Vagina (tissue), 2 donors: ENCODE data around the gene ANKRD61. TPM values are rescaled to one million over a fixed set of nuclear protein-coding genes. Genes with fewer than 3 reads are reported as not detected.

Experiments used
- DNase-seq, 2 donors: peaks; one replicate each; pipeline ENCODE4 v3.0.0-alpha.2; 2017; ENCODE audit errors: extremely low spot score in 2 of 2
- H3K27ac ChIP-seq: fragments of 200-600 bp; sonication (generic); one replicate; pipeline ENCODE4 v1.5.1; 2019
- H3K27me3 ChIP-seq: fragments of 200-600 bp; sonication (generic); one replicate; pipeline ENCODE4 v1.5.1; 2019
- H3K36me3 ChIP-seq, 2 donors: fragments of 200-600 bp; sonication (generic); one replicate each; pipeline ENCODE4 v1.5.1; 2017 to 2019
- H3K4me1 ChIP-seq: fragments of 200-600 bp; sonication (generic); one replicate; pipeline ENCODE4 v1.5.1; 2019
- H3K4me3 ChIP-seq, 2 donors: fragments of 200-600 bp; sonication (generic); 1 replicate in 1 of 2; 2 replicates in 1 of 2; pipeline ENCODE4 v1.5.1; 2016 to 2019
- H3K9me3 ChIP-seq: fragments of 200-600 bp; sonication (generic); one replicate; pipeline ENCODE4 v1.5.1; 2019
- POLR2A ChIP-seq, 2 donors: fragments of 450-650 bp; IDR thresholded peaks; one replicate each; pipeline ENCODE4 v1.6.1; 2017; ENCODE audit warnings: antibody characterized with exemption in 2 of 2, mild to moderate bottlenecking in 2 of 2, moderate library complexity in 2 of 2
- POLR2AphosphoS5 ChIP-seq, 2 donors: sonication (generic); formaldehyde crosslinking; IDR thresholded peaks; one replicate each; pipeline ENCODE4 v1.9.0; 2017; ENCODE audit warnings: antibody characterized with exemption in 2 of 2, mild to moderate bottlenecking in 2 of 2, low read depth in 1 of 2; ENCODE audit not compliant: insufficient read depth in 1 of 2
- intact Hi-C: fragments of 100-400 bp; cut with DNase I; formaldehyde crosslinking; loops from one replicate; pipeline ENCODE4 v1.15.1; 2023
- total RNA-seq: library from RNA; depleted of rRNA; stranded (reverse); fragments of >200 nt; gene quantifications from one replicate; pipeline ENCODE4 v1.2.3, GENCODE V29; 2016
- TF ChIP-seq, protein P1 (sequence below), 3 experiments: fragments of 450-650 bp in 2 of 3; fragments of 200-600 bp in 1 of 3; sonication (generic) in 1 of 3; IDR thresholded peaks; one replicate each; pipeline ENCODE4 v1.5.1; 2017 to 2019; ENCODE audit warnings: antibody characterized with exemption in 3 of 3, mild to moderate bottlenecking in 2 of 3, moderate library complexity in 2 of 3

ANKRD61 gene
- total RNA-seq, 1 donor from 2014 or later = not detected

DNA sequence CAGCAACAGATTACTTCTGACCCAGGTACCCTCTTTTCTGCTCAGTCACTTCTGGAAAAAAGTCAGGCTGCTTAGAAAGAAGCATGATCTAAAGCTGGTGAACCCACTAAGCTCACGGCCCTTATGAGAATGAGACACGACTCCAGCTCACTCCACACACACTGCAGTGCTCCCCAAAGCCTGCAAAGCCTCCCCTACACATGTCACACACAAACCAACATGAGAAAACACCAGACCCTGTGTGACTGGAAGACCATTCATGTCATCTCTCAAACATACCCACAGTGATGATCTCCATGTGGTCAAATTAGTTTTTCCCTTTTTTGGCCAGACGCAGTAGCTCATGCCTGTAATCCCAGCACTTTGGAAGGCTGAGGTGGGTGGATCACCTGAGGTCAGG lies 391 bp downstream of the ANKRD61 start:
- no peak for DNase-seq
- intact Hi-C loops = no loop called here
- Histone ChIP-seq H3K36me3 (peaks cover 0 to 59% of the 10 kb centered on the region in 2 donors), H3K4me1 (no peaks in the 10 kb centered on the region), H3K27ac (no peak overlapping the region), H3K4me3 (no peak overlapping the region), H3K9me3 (no peaks in the 10 kb centered on the region), H3K27me3 (no peaks in the 10 kb centered on the region)
- TF ChIP-seq, protein P1, sequence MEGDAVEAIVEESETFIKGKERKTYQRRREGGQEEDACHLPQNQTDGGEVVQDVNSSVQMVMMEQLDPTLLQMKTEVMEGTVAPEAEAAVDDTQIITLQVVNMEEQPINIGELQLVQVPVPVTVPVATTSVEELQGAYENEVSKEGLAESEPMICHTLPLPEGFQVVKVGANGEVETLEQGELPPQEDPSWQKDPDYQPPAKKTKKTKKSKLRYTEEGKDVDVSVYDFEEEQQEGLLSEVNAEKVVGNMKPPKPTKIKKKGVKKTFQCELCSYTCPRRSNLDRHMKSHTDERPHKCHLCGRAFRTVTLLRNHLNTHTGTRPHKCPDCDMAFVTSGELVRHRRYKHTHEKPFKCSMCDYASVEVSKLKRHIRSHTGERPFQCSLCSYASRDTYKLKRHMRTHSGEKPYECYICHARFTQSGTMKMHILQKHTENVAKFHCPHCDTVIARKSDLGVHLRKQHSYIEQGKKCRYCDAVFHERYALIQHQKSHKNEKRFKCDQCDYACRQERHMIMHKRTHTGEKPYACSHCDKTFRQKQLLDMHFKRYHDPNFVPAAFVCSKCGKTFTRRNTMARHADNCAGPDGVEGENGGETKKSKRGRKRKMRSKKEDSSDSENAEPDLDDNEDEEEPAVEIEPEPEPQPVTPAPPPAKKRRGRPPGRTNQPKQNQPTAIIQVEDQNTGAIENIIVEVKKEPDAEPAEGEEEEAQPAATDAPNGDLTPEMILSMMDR (IDR thresholded peaks at IDR 0.05) = no peak
- TF ChIP-seq POLR2A (IDR thresholded peaks at IDR 0.05) (no peak), POLR2AphosphoS5 (IDR thresholded peaks at IDR 0.05; ENCODE audit: insufficient read depth in 1 of 2, low read depth in 1 of 2) (no peak)

DNA sequence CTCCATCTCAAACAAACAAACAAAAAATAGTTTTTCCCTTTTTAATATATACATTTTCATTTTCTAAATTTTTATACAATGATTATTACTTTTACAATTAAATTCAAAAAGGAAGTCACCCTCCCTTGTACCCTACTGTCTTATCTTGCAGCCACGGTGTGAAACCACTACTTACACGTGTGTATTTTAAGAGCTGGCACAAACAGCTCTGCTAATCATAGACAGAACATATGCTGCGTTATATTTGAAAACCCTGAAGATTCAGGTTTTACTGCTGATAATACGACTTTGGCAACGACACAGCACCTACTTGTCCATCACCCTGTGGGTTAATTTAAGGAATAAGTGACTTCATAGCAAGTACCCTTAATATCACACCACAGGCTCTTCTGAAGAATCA lies 991 bp downstream of the ANKRD61 start:
- H3K36me3 ChIP-seq = peaks cover 0 to 53% of the 10 kb centered on the region in 2 donors
- no peak overlapping the region for H3K4me3 ChIP-seq
- no peak overlapping the region for H3K27ac ChIP-seq
- H3K4me1 ChIP-seq = no peaks in the 10 kb centered on the region
- no peaks in the 10 kb centered on the region for H3K27me3 ChIP-seq
- intact Hi-C loops = no loop called here
- TF ChIP-seq POLR2A (IDR thresholded peaks at IDR 0.05) (no peak), POLR2AphosphoS5 (IDR thresholded peaks at IDR 0.05; ENCODE audit: insufficient read depth in 1 of 2, low read depth in 1 of 2) (no peak)
- TF ChIP-seq, protein P1 (IDR thresholded peaks at IDR 0.05) = no peak
- DNase-seq = no peak
- no peaks in the 10 kb centered on the region for H3K9me3 ChIP-seq

DNA sequence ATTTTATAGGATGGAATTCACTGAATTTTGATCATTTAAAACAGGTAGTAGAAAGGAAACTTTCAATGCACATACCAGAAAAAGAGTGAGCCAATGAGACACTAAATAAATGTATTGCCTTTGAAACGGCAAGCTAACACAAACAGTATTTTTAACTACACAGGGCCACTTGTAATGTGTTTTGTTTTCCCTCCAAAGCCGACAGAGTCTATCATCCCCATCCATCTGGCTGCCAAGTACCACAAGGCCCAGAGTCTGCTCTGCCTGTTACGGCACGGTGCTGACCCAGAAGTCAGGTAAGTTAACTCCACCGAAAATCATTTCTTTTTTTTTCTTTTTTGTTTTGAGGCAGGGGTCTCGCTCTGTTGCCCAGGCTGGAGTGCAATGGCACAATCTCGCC lies 1.5 kb downstream of the ANKRD61 start:
- Histone ChIP-seq H3K27ac (no peak overlapping the region), H3K36me3 (peaks cover 0 to 49% of the 10 kb centered on the region in 2 donors), H3K4me1 (no peaks in the 10 kb centered on the region), H3K4me3 (no peak overlapping the region), H3K27me3 (no peaks in the 10 kb centered on the region), H3K9me3 (no peaks in the 10 kb centered on the region)
- DNase-seq = no peak
- intact Hi-C loops = no loop called here
- no peak for TF ChIP-seq POLR2AphosphoS5 (IDR thresholded peaks at IDR 0.05; ENCODE audit: insufficient read depth in 1 of 2, low read depth in 1 of 2)
- TF ChIP-seq, protein P1 (IDR thresholded peaks at IDR 0.05) = no peak

DNA sequence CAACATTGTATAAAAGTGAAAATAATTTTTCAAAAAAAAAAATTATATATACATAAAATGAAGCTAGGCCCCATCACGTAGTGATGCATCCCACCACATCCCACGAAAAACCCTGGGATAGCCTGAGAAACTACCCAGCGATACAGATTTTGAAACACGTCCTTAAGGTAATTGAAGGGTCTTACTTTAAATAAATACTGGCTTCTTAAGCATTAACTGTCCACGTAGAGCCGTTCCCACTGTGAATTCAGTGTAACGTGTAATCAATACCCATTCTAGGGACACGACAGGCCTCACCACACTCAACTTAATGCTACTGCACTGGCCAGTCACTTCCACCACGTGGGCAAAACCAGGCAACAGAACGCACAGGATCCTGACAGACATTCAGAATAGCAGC lies 4.0 kb downstream of the ANKRD61 start:
- DNase-seq = no peak
- no peaks in the 10 kb centered on the region for H3K27me3 ChIP-seq
- H3K27ac ChIP-seq = no peak overlapping the region
- TF ChIP-seq POLR2AphosphoS5 (IDR thresholded peaks at IDR 0.05; ENCODE audit: insufficient read depth in 1 of 2, low read depth in 1 of 2) (no peak), POLR2A (IDR thresholded peaks at IDR 0.05) (no peak)
- TF ChIP-seq, protein P1 (IDR thresholded peaks at IDR 0.05) = no peak
- H3K4me3 ChIP-seq = no peak overlapping the region
- no peaks in the 10 kb centered on the region for H3K9me3 ChIP-seq
- H3K4me1 ChIP-seq = no peaks in the 10 kb centered on the region
- H3K36me3 ChIP-seq = peaks cover 0 to 58% of the 10 kb centered on the region in 2 donors
- intact Hi-C loops = no loop called here

DNA sequence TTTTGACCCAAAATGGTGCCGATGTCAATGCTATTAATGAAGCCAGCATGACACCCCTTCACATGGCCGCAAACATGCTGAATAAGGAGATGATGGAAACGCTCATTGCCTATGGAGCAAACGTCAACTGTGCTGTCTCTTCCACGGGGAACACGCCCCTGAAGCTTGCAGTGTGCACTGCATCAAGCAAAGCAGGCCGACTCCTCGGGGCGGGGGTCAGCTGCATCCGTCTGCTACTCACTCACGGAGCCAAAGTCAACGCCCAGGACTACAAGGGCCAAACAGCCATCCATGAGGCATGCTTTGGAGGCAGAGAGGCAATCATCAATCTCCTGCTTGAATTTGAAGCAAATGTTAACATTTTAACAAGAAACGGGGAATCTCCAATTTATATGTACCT lies 4.5 kb downstream of the ANKRD61 start:
- H3K4me1 ChIP-seq = no peaks in the 10 kb centered on the region
- TF ChIP-seq POLR2AphosphoS5 (IDR thresholded peaks at IDR 0.05; ENCODE audit: insufficient read depth in 1 of 2, low read depth in 1 of 2) (no peak), POLR2A (IDR thresholded peaks at IDR 0.05) (no peak)
- TF ChIP-seq, protein P1 (IDR thresholded peaks at IDR 0.05) = no peak
- H3K36me3 ChIP-seq = peaks cover 0 to 62% of the 10 kb centered on the region in 2 donors
- no peak overlapping the region for H3K4me3 ChIP-seq
- DNase-seq = no peak
- no peaks in the 10 kb centered on the region for H3K27me3 ChIP-seq
- intact Hi-C loops = no loop called here
- H3K9me3 ChIP-seq = no peaks in the 10 kb centered on the region
- H3K27ac ChIP-seq = no peak overlapping the region
